Smooth muscle cell of the umbilical artery (primary cell): ENCODE data around the gene NKX1-1. TPM values are rescaled to one million over a fixed set of nuclear protein-coding genes. Genes with fewer than 3 reads are reported as not detected.

Source experiments
- total RNA-seq: library from RNA; depleted of rRNA; stranded (reverse); fragments of >200 nt; gene quantifications from 2 replicates; pipeline ENCODE4 v1.2.3, GENCODE V29; 2014

Gene NKX1-1
- total RNA-seq = not detected in 2 replicates

GRCh38 chr4:1406394-1406980 is at the start of gene NKX1-1:
NKX1-1 (minus strand) TSS chr4:1406442; CDS start chr4:1406442, 0 bp downstream.

Other genes starting within 250 kb of the NKX1-1 start
- gene SPON2, start 233.9 kb downstream of the NKX1-1 start, total RNA-seq = 55.5 and 911 TPM in 2 replicates
- gene CTBP1, start 157.3 kb downstream of the NKX1-1 start, total RNA-seq = 172 and 292 TPM in 2 replicates
- gene MAEA, start 116.6 kb downstream of the NKX1-1 start, total RNA-seq = 58.5 and 67.5 TPM in 2 replicates
- gene UVSSA, start 59.2 kb downstream of the NKX1-1 start, total RNA-seq = 8.6 and 34.8 TPM in 2 replicates